Omental fat pad (tissue), 4 donors: ENCODE measurements around the gene FIGNL2. TPM values are rescaled to one million over a fixed set of nuclear protein-coding genes. Genes with fewer than 3 reads are reported as not detected.

Experiments
- ATAC-seq: fragments of 150-250 bp; one replicate; pipeline ENCODE4 v1.9.1; 2016; ENCODE audit warnings: mild to moderate bottlenecking, moderate library complexity; ENCODE audit not compliant: low FRiP score
- DNase-seq: peaks from one replicate; pipeline ENCODE4 v3.0.0-alpha.2; 2019; ENCODE audit warnings: low spot score
- total RNA-seq, 4 donors: library from RNA; depleted of rRNA; stranded (reverse); fragments of >200 nt; gene quantifications; one replicate each; pipeline ENCODE4 v1.1.0, GENCODE V29; 2016
- TF ChIP-seq, protein P1 (sequence below), 3 donors: fragments of 450-650 bp; IDR thresholded peaks; one replicate each; pipeline ENCODE4 v1.5.1; 2016 to 2017; ENCODE audit warnings: antibody characterized with exemption in 3 of 3, mild to moderate bottlenecking in 3 of 3, moderate library complexity in 2 of 3

The FIGNL2 gene
- total RNA-seq, 4 donors from 2014 or later, result 0.24 to 0.63 (median 0.63) TPM; not detected in 1

GRCh38 chr12:51838762-51839161 lies 9.8 kb downstream of the FIGNL2 start:
- ATAC-seq (no peak), DNase-seq (no peak)
- TF ChIP-seq, protein P1, sequence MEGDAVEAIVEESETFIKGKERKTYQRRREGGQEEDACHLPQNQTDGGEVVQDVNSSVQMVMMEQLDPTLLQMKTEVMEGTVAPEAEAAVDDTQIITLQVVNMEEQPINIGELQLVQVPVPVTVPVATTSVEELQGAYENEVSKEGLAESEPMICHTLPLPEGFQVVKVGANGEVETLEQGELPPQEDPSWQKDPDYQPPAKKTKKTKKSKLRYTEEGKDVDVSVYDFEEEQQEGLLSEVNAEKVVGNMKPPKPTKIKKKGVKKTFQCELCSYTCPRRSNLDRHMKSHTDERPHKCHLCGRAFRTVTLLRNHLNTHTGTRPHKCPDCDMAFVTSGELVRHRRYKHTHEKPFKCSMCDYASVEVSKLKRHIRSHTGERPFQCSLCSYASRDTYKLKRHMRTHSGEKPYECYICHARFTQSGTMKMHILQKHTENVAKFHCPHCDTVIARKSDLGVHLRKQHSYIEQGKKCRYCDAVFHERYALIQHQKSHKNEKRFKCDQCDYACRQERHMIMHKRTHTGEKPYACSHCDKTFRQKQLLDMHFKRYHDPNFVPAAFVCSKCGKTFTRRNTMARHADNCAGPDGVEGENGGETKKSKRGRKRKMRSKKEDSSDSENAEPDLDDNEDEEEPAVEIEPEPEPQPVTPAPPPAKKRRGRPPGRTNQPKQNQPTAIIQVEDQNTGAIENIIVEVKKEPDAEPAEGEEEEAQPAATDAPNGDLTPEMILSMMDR (IDR thresholded peaks at IDR 0.05), result no peak

GRCh38 chr12:51838036-51838435 lies 10.5 kb downstream of the FIGNL2 start:
- TF ChIP-seq, protein P1 (IDR thresholded peaks at IDR 0.05), result no peak
- ATAC-seq (no peak), DNase-seq (no peak)

DNA sequence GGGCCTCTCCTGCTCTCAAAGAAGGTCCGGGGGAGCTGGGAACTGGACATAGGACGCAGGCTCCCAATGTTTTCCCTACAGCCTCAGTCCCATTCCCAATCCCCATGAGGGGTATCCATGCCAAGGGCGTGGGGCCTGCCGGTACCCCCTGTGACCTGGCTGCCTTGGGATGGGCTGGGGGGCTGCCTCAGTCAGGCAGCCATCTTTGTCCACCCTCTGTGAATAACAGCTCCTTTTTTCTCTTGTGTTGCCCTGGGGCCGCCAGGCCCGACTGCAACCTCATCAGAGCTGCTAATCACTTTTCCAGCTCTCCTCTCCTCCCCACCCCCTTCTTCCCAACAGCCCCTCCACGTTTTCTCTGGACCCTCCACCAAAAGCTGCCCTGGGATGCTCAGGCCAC lies 11.2 kb downstream of the FIGNL2 start:
- no peak for DNase-seq
- ATAC-seq, result no peak
- TF ChIP-seq, protein P1 (IDR thresholded peaks at IDR 0.05), result no peak

GRCh38 chr12:51836827-51837173 lies 11.7 kb downstream of the FIGNL2 start:
- DNase-seq, result no peak
- TF ChIP-seq, protein P1 (IDR thresholded peaks at IDR 0.05), result no peak
- no peak for ATAC-seq

DNA sequence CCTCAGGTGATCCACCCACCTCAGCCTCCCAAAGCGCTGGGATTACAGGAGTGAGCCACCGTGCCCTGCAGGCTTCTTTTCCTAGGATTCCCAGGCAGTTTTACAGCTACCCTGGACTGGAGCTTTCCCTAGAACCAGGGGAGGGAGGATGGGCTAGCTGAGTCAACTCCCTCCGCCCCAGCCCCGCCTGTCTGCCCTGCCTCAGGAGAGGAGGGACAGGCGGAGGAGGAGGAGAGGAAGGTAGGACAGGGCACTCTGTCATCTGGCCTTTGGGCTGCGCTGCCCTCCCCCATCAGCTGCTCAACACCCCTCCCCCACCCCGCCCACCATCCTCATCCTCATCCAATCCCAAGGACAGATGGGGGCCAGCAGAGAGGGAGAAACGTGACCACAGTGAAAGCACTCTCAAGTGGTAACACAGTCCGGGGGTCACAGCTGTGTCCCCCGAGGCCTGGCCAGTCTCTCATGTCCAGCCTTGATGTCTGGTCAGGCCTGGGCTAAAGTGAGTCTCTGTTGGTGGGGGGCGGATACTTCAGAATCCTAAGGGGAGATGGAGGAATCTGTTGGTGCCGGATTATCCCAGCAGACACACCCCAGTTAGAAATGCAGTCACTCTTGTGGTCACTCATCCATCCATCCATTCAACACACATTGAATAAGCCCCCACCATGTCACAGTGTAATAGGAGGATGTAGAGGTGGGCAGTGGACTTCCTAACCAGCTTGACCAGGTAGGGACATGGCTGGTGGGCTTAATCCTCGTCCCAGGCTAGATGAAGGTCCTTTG lies 12.3 kb downstream of the FIGNL2 start:
- ATAC-seq (no peak), DNase-seq (no peak)
- TF ChIP-seq, protein P1 (IDR thresholded peaks at IDR 0.05), result no peak

DNA sequence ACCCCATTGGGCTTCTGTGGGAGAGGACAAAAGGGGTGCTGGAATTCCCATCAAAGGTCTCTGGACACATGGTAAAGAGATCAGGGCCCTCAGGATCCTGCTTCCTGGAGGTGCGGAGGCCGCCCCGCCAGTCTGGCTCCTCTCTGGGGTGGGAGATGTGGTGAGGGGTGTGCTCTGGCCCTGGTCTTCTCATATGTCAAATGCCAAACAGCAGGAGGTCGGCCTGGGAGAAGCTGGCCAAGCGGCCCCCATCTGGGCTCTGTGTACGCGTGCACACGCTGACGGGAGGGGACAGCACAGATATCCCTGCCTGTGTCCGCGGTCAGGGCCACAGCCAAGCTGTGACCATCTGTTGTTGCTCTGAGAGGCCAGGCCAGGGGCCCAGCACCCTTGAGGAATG lies 14.1 kb downstream of the FIGNL2 start:
- ATAC-seq (no peak), DNase-seq (no peak)
- TF ChIP-seq, protein P1 (IDR thresholded peaks at IDR 0.05), result no peak
